HG02870 (cell line): Measurements from ENCODE around the gene TES.
"Not testable (repeated sequence)": the region's sequence is repeated elsewhere in the genome, so short reads cannot be mapped to it uniquely, and the experiment has no call there.

Source experiments
- ATAC-seq: cut with Tn5 transposase; IDR thresholded peaks from one replicate; pipeline ENCODE4 v1.9.1; 2021; ENCODE audit warnings: mild to moderate bottlenecking, moderate library complexity; ENCODE audit not compliant: unreplicated experiment

Gene TES

GRCh38 chr7:116210345-116211005, at the start of gene TES:
Gene TES, plus strand, starts transcription at chr7:116210539. Its CDS starts 169 bp downstream, at chr7:116210708.
- ATAC-seq = peak; percentile 74

GRCh38 chr7:116161728-116162127, 48.6 kb upstream of the TES start:
- no peak for ATAC-seq

- peak; percentile 36 for ATAC-seq
These were observed 48.1 kb upstream of the TES start for GRCh38 chr7:116162254-116162653.

- ATAC-seq = no peak
These were observed 47.3 kb upstream of the TES start for GRCh38 chr7:116162992-116163391.

GRCh38 chr7:116164552-116165306, 45.6 kb upstream of the TES start:
- ATAC-seq = no peak

- peak; percentile 64 for ATAC-seq
These were observed 44.6 kb upstream of the TES start for GRCh38 chr7:116165717-116166116.

GRCh38 chr7:116166156-116166555, 44.2 kb upstream of the TES start:
- no peak for ATAC-seq

GRCh38 chr7:116167177-116167576, 43.2 kb upstream of the TES start:
- ATAC-seq = no peak

GRCh38 chr7:116169060-116169459, 41.3 kb upstream of the TES start:
- ATAC-seq = no peak

GRCh38 chr7:116170180-116170579, 40.2 kb upstream of the TES start:
- no peak for ATAC-seq

GRCh38 chr7:116171094-116171493, 39.2 kb upstream of the TES start:
- no peak for ATAC-seq

- ATAC-seq = no peak
These were observed 38.0 kb upstream of the TES start for GRCh38 chr7:116172353-116172752.

- ATAC-seq = no peak
These were observed 37.0 kb upstream of the TES start for GRCh38 chr7:116173051-116174028.

GRCh38 chr7:116175095-116175494, 35.2 kb upstream of the TES start:
- ATAC-seq = not testable (repeated sequence)

- no peak for ATAC-seq
These were observed 34.1 kb upstream of the TES start for GRCh38 chr7:116176226-116176625.

- ATAC-seq = no peak
These were observed 33.3 kb upstream of the TES start for GRCh38 chr7:116177009-116177408.

GRCh38 chr7:116180302-116180701, 30.0 kb upstream of the TES start:
- peak; percentile 71 for ATAC-seq

- ATAC-seq = no peak
These were observed 28.3 kb upstream of the TES start for GRCh38 chr7:116182023-116182422.

- no peak for ATAC-seq
These were observed 24.9 kb upstream of the TES start for GRCh38 chr7:116185450-116185849.

GRCh38 chr7:116185956-116186355, 24.4 kb upstream of the TES start:
- ATAC-seq = no peak

- no peak for ATAC-seq
These were observed 22.9 kb upstream of the TES start for GRCh38 chr7:116187400-116187799.
